ENCODE measurements around the gene CDH12.
"Not testable (repeated sequence)": the region's sequence is repeated elsewhere in the genome, so short reads cannot be mapped to it uniquely, and the experiment has no call there.

DNA sequence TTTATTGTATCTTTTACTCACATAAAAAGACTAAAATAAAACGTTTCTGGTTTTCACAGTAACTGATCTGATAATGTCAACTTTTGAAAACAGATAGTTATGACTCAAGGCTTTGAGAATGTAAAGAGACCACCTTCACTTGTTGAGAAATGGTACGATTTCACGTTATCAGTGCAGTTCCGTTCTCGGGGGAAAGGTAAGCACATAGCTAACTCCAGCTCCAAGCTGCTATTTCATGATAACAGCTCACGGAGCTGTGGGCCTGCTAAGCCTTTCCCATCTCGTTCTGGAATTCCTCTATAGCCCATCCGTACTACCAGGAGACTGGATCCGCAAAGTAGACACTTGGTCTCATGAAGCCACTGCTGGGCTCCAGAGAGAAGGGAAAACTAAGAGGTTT, 701.3 kb downstream of the CDH12 start:
- TF ChIP-seq CTCF, POLR2A (IDR thresholded peaks at IDR 0.05): not testable (repeated sequence)

Measured in lower leg skin (tissue), 3 donors.